SK-N-SH (cell line): ENCODE data around the gene ZNF90. TPM values are rescaled to one million over a fixed set of nuclear protein-coding genes. Genes with fewer than 3 reads are reported as not detected.
A peak's percentile ranks its signal among the peaks of the same experiment; 100 is the strongest.

Experiments used
- CTCF ChIA-PET: fragments of 300-600, 350-600 bp; formaldehyde crosslinking; extraction: SDS; loops from one replicate; lab custom pipeline; 2021; lab: Yijun Ruan, JAX
- POLR2A ChIA-PET: fragments of 350-600 bp; sonication (Branson Sonifier 250); formaldehyde crosslinking; extraction: SDS; loops from one replicate; lab custom pipeline; 2020; ENCODE audit warnings: antibody characterized with exemption, inconsistent platforms; lab: Yijun Ruan, JAX
- DNase-seq: peaks from one replicate; pipeline ENCODE4 v3.0.0; 2012
- H2AFZ ChIP-seq: fragments of 200-600 bp; sonication (generic); 2 replicates; pipeline ENCODE4 v1.8.1; 2016; ENCODE audit warnings: antibody characterized with exemption, mild to moderate bottlenecking, low read depth
- H3F3A ChIP-seq: fragments of 200-600 bp; sonication (generic); replicated peaks from 2 replicates; pipeline ENCODE3; 2016; ENCODE audit warnings: antibody characterized with exemption, mild to moderate bottlenecking; ENCODE audit not compliant: insufficient read depth
- H3K27ac ChIP-seq, 2 experiments: fragments of 200-500 bp in 1 of 2; fragments of 200-600 bp in 1 of 2; sonication (Bioruptor generic) in 1 of 2; sonication (generic), shearing (Covaris generic) in 1 of 2; 2 replicates each; pipeline versions ENCODE4 v1.5.1 to v1.6.1; 2014 to 2016; ENCODE audit warnings: low read depth in 2 of 2, inconsistent platforms in 1 of 2, low read length in 1 of 2, mild to moderate bottlenecking in 1 of 2, mixed read lengths in 1 of 2
- H3K27me3 ChIP-seq: fragments of 200-600 bp; sonication (generic), shearing (Covaris generic); 2 replicates; pipeline ENCODE4 v1.6.1; 2016; ENCODE audit warnings: mixed run types; ENCODE audit not compliant: insufficient read depth
- H3K36me3 ChIP-seq, 2 experiments: fragments of 200-500 bp in 1 of 2; fragments of 200-600 bp in 1 of 2; sonication (Bioruptor generic) in 1 of 2; sonication (generic) in 1 of 2; replicated peaks in 1 of 2; 2 replicates each; pipeline versions ENCODE3 to v1.5.1; 2014 to 2016; ENCODE audit warnings: low read length in 1 of 2, mild to moderate bottlenecking in 1 of 2; ENCODE audit not compliant: insufficient read depth in 2 of 2, control insufficient read depth in 1 of 2
- H3K4me1 ChIP-seq, 2 experiments: fragments of 200-500 bp in 1 of 2; fragments of 200-600 bp in 1 of 2; sonication (Bioruptor generic) in 1 of 2; sonication (generic), shearing (Covaris generic) in 1 of 2; 2 replicates each; pipeline versions ENCODE4 v1.5.1 to v1.6.1; 2014 to 2016; ENCODE audit warnings: low read depth in 1 of 2, low read length in 1 of 2, mixed run types in 1 of 2; ENCODE audit not compliant: insufficient read depth in 2 of 2, control insufficient read depth in 1 of 2
- H3K4me2 ChIP-seq: fragments of 200-600 bp; sonication (generic), shearing (Covaris generic); 2 replicates; pipeline ENCODE4 v1.6.1; 2017; ENCODE audit warnings: mixed run types
- H3K4me3 ChIP-seq, 2 experiments: fragments of 200-500 bp in 1 of 2; fragments of 200-600 bp in 1 of 2; sonication (Bioruptor generic) in 1 of 2; sonication (generic), shearing (Covaris generic) in 1 of 2; 2 replicates each; pipeline versions ENCODE4 v1.5.1 to v1.8.1; 2014 to 2016; ENCODE audit warnings: low read depth in 2 of 2, inconsistent platforms in 1 of 2, low read length in 1 of 2, mild to moderate bottlenecking in 1 of 2, mixed read lengths in 1 of 2, moderate library complexity in 1 of 2
- H3K79me2 ChIP-seq: fragments of 200-600 bp; sonication (generic); 2 replicates; pipeline ENCODE4 v1.8.1; 2017; ENCODE audit warnings: mild to moderate bottlenecking; ENCODE audit not compliant: insufficient read depth
- H3K9ac ChIP-seq: fragments of 200-600 bp; sonication (generic); 2 replicates; pipeline ENCODE4 v1.6.1; 2017; ENCODE audit warnings: mixed run types
- H3K9me2 ChIP-seq: fragments of 200-600 bp; sonication (generic); 2 replicates; pipeline ENCODE4 v1.6.1; 2017; ENCODE audit warnings: mixed run types
- H3K9me3 ChIP-seq: fragments of 200-600 bp; sonication (generic); 2 replicates; pipeline ENCODE4 v1.6.1; 2017; ENCODE audit warnings: mixed run types, mild to moderate bottlenecking, moderate library complexity
- H4K20me1 ChIP-seq: fragments of 200-600 bp; sonication (generic); 2 replicates; pipeline ENCODE4 v1.6.1; 2017; ENCODE audit warnings: mild to moderate bottlenecking, mixed run types; ENCODE audit not compliant: insufficient read depth
- CHD2 ChIP-seq: fragments of 150-350 bp; IDR thresholded peaks from 2 replicates; pipeline ENCODE4 v1.6.1; 2018; ENCODE audit warnings: low read length; ENCODE audit not compliant: partially characterized antibody
- CTCF ChIP-seq: fragments of 200-600 bp; sonication (generic); IDR thresholded peaks from 2 replicates; pipeline ENCODE4 v1.6.1; 2017; ENCODE audit warnings: antibody characterized with exemption, mild to moderate bottlenecking, moderate library complexity
- ELF1 ChIP-seq: IDR thresholded peaks from 2 replicates; pipeline ENCODE4 v1.4.0; 2012
- FOSL2 ChIP-seq: IDR thresholded peaks from 2 replicates; pipeline ENCODE4 v1.4.0; 2012; ENCODE audit warnings: low read depth, mild to moderate bottlenecking, moderate library complexity, borderline replicate concordance
- FOXJ3 ChIP-seq: sonication (generic); formaldehyde crosslinking; IDR thresholded peaks from 2 replicates; pipeline ENCODE4 v1.5.1; 2020; ENCODE audit warnings: mild to moderate bottlenecking, missing genetic modification reagents
- GABPA ChIP-seq: IDR thresholded peaks from 2 replicates; pipeline ENCODE4 v1.4.0; 2012; ENCODE audit warnings: low read depth, mild to moderate bottlenecking
- MAX ChIP-seq: IDR thresholded peaks from 2 replicates; pipeline ENCODE4 v1.4.0; 2012; ENCODE audit warnings: low read depth
- MXI1 ChIP-seq: IDR thresholded peaks from 2 replicates; pipeline ENCODE4 v1.6.1; 2012; ENCODE audit warnings: mild to moderate bottlenecking, low read depth, low read length, improper control_type of control experiment
- NRF1 ChIP-seq: IDR thresholded peaks from 2 replicates; pipeline ENCODE4 v1.6.1; 2012; ENCODE audit warnings: low read depth, mild to moderate bottlenecking, low read length
- POLR2AphosphoS5 ChIP-seq: IDR thresholded peaks from 2 replicates; pipeline ENCODE4 v1.6.1; 2012; ENCODE audit warnings: low read depth, low read length
- SIN3A ChIP-seq: IDR thresholded peaks from 2 replicates; pipeline ENCODE4 v1.6.1; 2012; ENCODE audit warnings: low read depth, mild to moderate bottlenecking, low read length, moderate library complexity, borderline replicate concordance
- TAF1 ChIP-seq: IDR thresholded peaks from 2 replicates; pipeline ENCODE4 v1.6.1; 2012; ENCODE audit warnings: low read depth, mild to moderate bottlenecking, low read length, moderate library complexity, borderline replicate concordance
- WGBS: methylation state at CpG from one replicate; pipeline ENCODE4 v1.1.6; 2017; ENCODE audit warnings: low lambda C conversion rate; 5-methylcytosine and 5-hydroxymethylcytosine counted together
- polyA plus RNA-seq, 3 experiments: library from polyadenylated mRNA; depleted of rRNA; stranded (reverse); fragments of >200 nt; gene quantifications; 2 replicates each; pipeline ENCODE4 v1.2.3, GENCODE V29; 2012
- TF ChIP-seq, protein P1 (sequence below): IDR thresholded peaks from 2 replicates; pipeline ENCODE4; 2012
- TF ChIP-seq, protein P2 (sequence below): fragments of 150-350 bp; IDR thresholded peaks from 2 replicates; pipeline ENCODE4 v1.6.1; 2016; ENCODE audit warnings: mild to moderate bottlenecking, low read depth, low read length

ZNF90 gene
- polyA plus RNA-seq, 1 of the 3 experiments (the other 2 are of a cell fraction): 1.4 TPM

GRCh38 chr19:20038358-20039202 lies 39.2 kb upstream of the ZNF90 start:
- peaks cover 46% of the 10 kb centered on the region; the same call in 1 of the 2 replicates for H3K79me2 ChIP-seq
- H4K20me1 ChIP-seq: no peaks in the 10 kb centered on the region
- H3K27ac ChIP-seq: peak overlapping the region; percentile 70 to 79; a peak in 3 of 4 replicates
- TF ChIP-seq CTCF (no peak), NRF1 (peak; percentile 26; the same call in 1 of the 2 replicates)
- TF ChIP-seq, protein P1, sequence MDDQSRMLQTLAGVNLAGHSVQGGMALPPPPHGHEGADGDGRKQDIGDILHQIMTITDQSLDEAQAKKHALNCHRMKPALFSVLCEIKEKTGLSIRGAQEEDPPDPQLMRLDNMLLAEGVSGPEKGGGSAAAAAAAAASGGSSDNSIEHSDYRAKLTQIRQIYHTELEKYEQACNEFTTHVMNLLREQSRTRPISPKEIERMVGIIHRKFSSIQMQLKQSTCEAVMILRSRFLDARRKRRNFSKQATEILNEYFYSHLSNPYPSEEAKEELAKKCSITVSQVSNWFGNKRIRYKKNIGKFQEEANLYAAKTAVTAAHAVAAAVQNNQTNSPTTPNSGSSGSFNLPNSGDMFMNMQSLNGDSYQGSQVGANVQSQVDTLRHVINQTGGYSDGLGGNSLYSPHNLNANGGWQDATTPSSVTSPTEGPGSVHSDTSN: no peak
- H3K36me3 ChIP-seq: peaks cover 0 to 10% of the 10 kb centered on the region in 2 experiments
- no peaks in the 10 kb centered on the region for H3K9me2 ChIP-seq
- H3K4me2 ChIP-seq: peak overlapping the region; percentile 74
- peak overlapping the region; percentile 85 to 89 for H3K4me3 ChIP-seq
- H3K27me3 ChIP-seq: no peaks in the 10 kb centered on the region
- no peak for DNase-seq
- H3K4me1 ChIP-seq: peaks cover 0 to 5% of the 10 kb centered on the region in 2 experiments; a peak in 2 of 4 replicates
- WGBS: 2% methylated on average over 11 of the region's 26 CpGs
- H3K9me3 ChIP-seq: no peaks in the 10 kb centered on the region
- no peaks in the 10 kb centered on the region for H3F3A ChIP-seq
- peak overlapping the region; percentile 76 for H3K9ac ChIP-seq
- peak overlapping the region; percentile 88; the same call in 1 of the 2 replicates for H2AFZ ChIP-seq
- CTCF ChIA-PET: interaction anchor here (1.1 kb wide), 2 partner anchors 12 to 13 kb away, joined by 3 to 5 read pairs; no protein-coding TSS in a partner anchor
- POLR2A ChIA-PET: interaction anchor here (0.6 to 1.9 kb wide), 4 partner anchors 14 to 200 kb away, joined by 3 to 26 read pairs (median 5); partner anchors contain the start of gene ZNF90

DNA sequence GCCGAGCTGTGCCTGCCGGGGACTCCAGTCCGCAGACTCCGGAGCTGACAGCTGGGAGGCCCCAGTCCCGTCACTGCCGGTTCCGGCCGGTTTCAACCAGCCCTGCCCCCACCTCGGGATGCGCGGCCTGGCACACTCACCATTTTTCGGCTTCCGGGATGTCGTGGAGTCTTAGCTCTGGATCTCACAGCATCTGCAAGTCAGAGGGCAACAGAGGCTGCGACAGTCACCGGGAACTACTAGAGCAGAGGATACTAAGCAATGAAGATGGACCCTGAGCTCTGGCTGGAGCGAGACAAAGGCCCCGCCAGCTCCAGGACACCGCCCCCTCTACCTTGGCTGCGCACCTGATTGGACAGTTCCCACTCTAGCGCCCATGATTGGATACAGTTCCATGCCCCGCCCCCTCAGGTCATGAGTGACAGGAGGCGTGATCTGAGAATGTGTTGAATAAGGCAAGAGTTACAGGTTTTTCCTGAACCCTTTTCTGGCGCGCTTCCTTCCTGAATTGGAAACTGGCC lies 38.5 kb upstream of the ZNF90 start, which contains the start of gene ZNF682:
Gene ZNF682 (minus strand): TSS at position 303 of the 521 bp plus-strand sequence. CDS start 160 bp downstream, at position 143.
- POLR2A ChIA-PET: interaction anchor here (0.6 to 1.9 kb wide), 5 partner anchors 13 to 218 kb away, joined by 3 to 26 read pairs (median 4); partner anchors contain the start of genes ZNF506 and ZNF90

More for the DNA sequence above, 38.5 kb upstream of the ZNF90 start, which contains the start of gene ZNF682:
- CTCF ChIA-PET: interaction anchor here (1.1 kb wide), 2 partner anchors 11 to 13 kb away, joined by 3 to 5 read pairs; no protein-coding TSS in a partner anchor
- no peaks in the 10 kb centered on the region for H3K9me2 ChIP-seq
- H3K27me3 ChIP-seq: no peaks in the 10 kb centered on the region
- no peaks in the 10 kb centered on the region for H3K9me3 ChIP-seq
- peaks cover 39% of the 10 kb centered on the region; the same call in 1 of the 2 replicates for H3K79me2 ChIP-seq
- no peaks in the 10 kb centered on the region for H3F3A ChIP-seq
- peak within 1 kb of the TSS; percentile 70 to 79; a peak in 3 of 4 replicates for H3K27ac ChIP-seq
- peak within 1 kb of the TSS; percentile 74 for H3K4me2 ChIP-seq
- peak; percentile 80 for TF ChIP-seq GABPA
- no peak for TF ChIP-seq FOXJ3
- TF ChIP-seq TAF1: peak; percentile 33; the same call in 1 of the 2 replicates
- TF ChIP-seq POLR2AphosphoS5: peak; percentile 79
- TF ChIP-seq, protein P1: peak; percentile 98
- TF ChIP-seq FOSL2: no peak
- TF ChIP-seq, protein P2, sequence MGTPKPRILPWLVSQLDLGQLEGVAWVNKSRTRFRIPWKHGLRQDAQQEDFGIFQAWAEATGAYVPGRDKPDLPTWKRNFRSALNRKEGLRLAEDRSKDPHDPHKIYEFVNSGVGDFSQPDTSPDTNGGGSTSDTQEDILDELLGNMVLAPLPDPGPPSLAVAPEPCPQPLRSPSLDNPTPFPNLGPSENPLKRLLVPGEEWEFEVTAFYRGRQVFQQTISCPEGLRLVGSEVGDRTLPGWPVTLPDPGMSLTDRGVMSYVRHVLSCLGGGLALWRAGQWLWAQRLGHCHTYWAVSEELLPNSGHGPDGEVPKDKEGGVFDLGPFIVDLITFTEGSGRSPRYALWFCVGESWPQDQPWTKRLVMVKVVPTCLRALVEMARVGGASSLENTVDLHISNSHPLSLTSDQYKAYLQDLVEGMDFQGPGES: peak; percentile 75
- peak; percentile 83 for TF ChIP-seq MAX
- peak; percentile 91 for TF ChIP-seq SIN3A
- TF ChIP-seq ELF1: peak; percentile 64
- no peak for TF ChIP-seq NRF1
- TF ChIP-seq CHD2: peak; percentile 73
- peak; percentile 90 for TF ChIP-seq MXI1
- peak; percentile 98 for DNase-seq
- H4K20me1 ChIP-seq: no peaks in the 10 kb centered on the region
- peaks cover 0 to 5% of the 10 kb centered on the region in 2 experiments; a peak in 2 of 4 replicates for H3K4me1 ChIP-seq
- WGBS: under 1% methylated on average over 11 of the region's 25 CpGs
- H3K9ac ChIP-seq: peak within 1 kb of the TSS; percentile 76
- H3K36me3 ChIP-seq: peaks cover 0 to 6% of the 10 kb centered on the region in 2 experiments
- peak within 1 kb of the TSS; percentile 85 to 89 for H3K4me3 ChIP-seq
- H2AFZ ChIP-seq: peak within 1 kb of the TSS; percentile 93
